Lower leg skin (tissue), 4 donors: ENCODE results near the gene SUGCT. TPM values are rescaled to one million over a fixed set of nuclear protein-coding genes. Genes with fewer than 3 reads are reported as not detected.

ENCODE experiments used
- DNase-seq, 2 donors: peaks; one replicate each; pipeline ENCODE4 v3.0.0-alpha.2; 2019; ENCODE audit warnings: low spot score in 2 of 2
- H3K4me3 ChIP-seq: fragments of 200-600 bp; sonication (generic); 2 replicates; pipeline ENCODE4 v1.5.1; 2017; ENCODE audit warnings: mild to moderate bottlenecking, low read depth; ENCODE audit not compliant: poor library complexity, severe bottlenecking
- POLR2A ChIP-seq, 2 donors: fragments of 450-650 bp; IDR thresholded peaks; one replicate each; pipeline ENCODE4 v1.6.1; 2016 to 2017; ENCODE audit warnings: antibody characterized with exemption in 2 of 2, mild to moderate bottlenecking in 1 of 2, moderate library complexity in 1 of 2
- WGBS, 2 donors: methylation state at CpG; one replicate each; pipeline ENCODE4 v1.1.5; 2018; 5-methylcytosine and 5-hydroxymethylcytosine counted together
- intact Hi-C: fragments of 100-400 bp; cut with DNase I; formaldehyde crosslinking; loops from one replicate; pipeline ENCODE4 v1.15.0; 2023; ENCODE audit warnings: low total_unique reads
- total RNA-seq, 4 donors: library from RNA; depleted of rRNA; stranded (reverse); fragments of >200 nt; gene quantifications; one replicate each; pipeline ENCODE4 v1.1.0, GENCODE V29; 2016
- TF ChIP-seq, protein P1 (sequence below), 3 donors: fragments of 450-650 bp; IDR thresholded peaks; one replicate each; pipeline ENCODE4 v1.5.1; 2016; ENCODE audit warnings: antibody characterized with exemption in 3 of 3, mild to moderate bottlenecking in 3 of 3, moderate library complexity in 2 of 3

SUGCT gene
- total RNA-seq, 4 donors from 2014 or later = 0.49 to 1.6 (median 0.59) TPM; not detected in 1

DNA sequence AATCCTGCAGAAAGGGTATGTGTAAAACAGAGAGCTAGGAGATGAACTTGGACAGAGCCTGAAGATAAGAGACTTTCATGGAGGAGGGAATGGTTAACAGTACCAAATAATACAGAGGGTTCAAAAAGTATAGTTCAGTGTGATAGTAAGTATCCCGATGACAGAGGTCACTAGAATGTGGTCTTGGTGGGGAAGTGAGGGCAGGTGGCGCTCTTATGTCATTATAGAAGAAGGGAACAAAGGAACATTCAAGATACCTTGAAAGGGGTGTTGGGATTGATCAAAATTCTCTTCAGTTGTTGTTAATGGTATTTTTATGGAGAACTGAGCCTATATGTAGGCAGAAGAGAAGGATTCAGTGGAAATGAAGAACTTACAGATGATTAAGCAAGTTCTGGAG, 312.5 kb downstream of the SUGCT start:
- no peak for DNase-seq
- intact Hi-C loops = no loop called here
- H3K4me3 ChIP-seq = no peak overlapping the region
- no peak for TF ChIP-seq POLR2A (IDR thresholded peaks at IDR 0.05)
- TF ChIP-seq, protein P1, sequence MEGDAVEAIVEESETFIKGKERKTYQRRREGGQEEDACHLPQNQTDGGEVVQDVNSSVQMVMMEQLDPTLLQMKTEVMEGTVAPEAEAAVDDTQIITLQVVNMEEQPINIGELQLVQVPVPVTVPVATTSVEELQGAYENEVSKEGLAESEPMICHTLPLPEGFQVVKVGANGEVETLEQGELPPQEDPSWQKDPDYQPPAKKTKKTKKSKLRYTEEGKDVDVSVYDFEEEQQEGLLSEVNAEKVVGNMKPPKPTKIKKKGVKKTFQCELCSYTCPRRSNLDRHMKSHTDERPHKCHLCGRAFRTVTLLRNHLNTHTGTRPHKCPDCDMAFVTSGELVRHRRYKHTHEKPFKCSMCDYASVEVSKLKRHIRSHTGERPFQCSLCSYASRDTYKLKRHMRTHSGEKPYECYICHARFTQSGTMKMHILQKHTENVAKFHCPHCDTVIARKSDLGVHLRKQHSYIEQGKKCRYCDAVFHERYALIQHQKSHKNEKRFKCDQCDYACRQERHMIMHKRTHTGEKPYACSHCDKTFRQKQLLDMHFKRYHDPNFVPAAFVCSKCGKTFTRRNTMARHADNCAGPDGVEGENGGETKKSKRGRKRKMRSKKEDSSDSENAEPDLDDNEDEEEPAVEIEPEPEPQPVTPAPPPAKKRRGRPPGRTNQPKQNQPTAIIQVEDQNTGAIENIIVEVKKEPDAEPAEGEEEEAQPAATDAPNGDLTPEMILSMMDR (IDR thresholded peaks at IDR 0.05) = no peak
- WGBS, 2 donors = 78 to 89% methylated on average over 2 of the region's 2 CpGs

DNA sequence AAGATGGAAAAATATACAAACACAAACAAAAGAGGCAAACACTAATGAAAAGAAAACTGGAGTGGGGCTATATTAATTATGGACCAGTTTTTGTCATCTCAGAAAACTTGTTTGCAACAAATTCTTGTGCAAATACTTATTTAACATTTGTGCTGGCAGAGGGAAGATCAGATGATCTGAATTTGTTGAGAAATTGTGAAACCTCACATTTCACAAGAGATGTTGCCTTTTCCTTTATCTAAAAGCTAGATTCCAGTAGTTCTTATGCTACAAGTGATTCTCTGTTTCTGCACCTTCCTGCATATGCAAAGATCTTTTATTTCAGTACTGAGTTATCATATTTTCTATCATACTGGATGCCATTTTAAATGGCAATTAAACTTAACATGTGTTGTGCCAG, 320.7 kb downstream of the SUGCT start:
- no peak overlapping the region for H3K4me3 ChIP-seq
- intact Hi-C loops = no loop called here
- no peak for DNase-seq
- TF ChIP-seq, protein P1 (IDR thresholded peaks at IDR 0.05) = no peak
- TF ChIP-seq POLR2A (IDR thresholded peaks at IDR 0.05) = no peak

DNA sequence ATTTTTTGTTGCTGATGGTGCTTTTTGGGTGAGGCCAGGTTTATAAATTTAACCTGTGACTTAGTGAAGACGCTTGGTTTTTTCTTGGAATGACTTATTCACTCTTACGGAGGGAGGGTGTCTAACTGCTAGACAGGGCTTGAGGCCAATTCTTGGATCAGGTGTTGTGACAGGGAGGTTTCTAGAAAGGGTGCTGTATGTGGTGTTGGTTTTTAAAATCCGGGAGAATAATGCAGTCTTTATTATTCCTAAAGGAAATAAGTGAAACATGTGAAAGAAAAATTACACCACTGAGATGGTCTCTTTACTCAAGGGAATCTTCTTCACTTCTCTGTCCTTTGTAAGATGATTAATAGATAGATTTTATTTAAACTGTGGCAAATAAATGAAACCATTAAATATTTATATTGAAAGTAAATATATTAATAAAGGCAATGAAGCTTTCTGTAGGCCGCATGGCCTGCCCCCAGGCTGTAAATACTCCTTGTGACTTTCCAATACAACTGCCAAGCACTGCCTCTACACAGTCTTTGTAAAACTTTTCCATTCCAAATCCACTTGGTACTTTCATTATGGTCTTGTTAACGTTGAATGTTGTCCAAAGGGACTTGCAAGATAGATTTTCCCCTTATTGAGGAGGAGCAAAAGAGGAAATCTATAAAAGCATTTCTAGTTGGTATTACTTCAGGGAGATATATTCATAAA, 323.1 kb downstream of the SUGCT start:
- no peak for DNase-seq
- TF ChIP-seq, protein P1 (IDR thresholded peaks at IDR 0.05) = no peak
- TF ChIP-seq POLR2A (IDR thresholded peaks at IDR 0.05) = no peak
- 71 to 73% methylated on average over 5 of the region's 5 CpGs for WGBS, 2 donors
- H3K4me3 ChIP-seq = no peak overlapping the region
- intact Hi-C loops = no loop called here

DNA sequence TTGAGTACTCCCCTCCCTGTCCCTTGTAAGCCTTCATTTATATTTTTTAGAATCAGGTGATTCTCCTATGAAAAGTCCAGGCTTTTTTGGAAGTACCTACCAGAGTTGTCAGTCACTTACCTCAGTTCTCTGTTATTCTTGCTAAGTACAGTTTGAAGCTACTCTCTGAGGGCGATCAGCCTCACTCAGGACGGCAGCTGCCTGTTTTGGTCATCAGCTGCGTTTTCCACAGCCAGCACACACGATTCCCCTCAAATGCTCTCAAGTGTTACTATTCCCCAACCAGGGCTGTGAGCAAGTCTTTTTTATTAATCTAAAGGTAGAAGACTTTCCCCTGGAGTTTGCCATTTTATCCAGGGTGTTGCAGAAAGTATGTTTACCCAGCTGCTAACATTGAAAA, 328.6 kb downstream of the SUGCT start:
- DNase-seq = no peak
- TF ChIP-seq, protein P1 (IDR thresholded peaks at IDR 0.05) = no peak
- no peak for TF ChIP-seq POLR2A (IDR thresholded peaks at IDR 0.05)
- intact Hi-C loops = no loop called here
- WGBS, 2 donors = 76 to 79% methylated on average over 4 of the region's 4 CpGs
- no peak overlapping the region for H3K4me3 ChIP-seq

DNA sequence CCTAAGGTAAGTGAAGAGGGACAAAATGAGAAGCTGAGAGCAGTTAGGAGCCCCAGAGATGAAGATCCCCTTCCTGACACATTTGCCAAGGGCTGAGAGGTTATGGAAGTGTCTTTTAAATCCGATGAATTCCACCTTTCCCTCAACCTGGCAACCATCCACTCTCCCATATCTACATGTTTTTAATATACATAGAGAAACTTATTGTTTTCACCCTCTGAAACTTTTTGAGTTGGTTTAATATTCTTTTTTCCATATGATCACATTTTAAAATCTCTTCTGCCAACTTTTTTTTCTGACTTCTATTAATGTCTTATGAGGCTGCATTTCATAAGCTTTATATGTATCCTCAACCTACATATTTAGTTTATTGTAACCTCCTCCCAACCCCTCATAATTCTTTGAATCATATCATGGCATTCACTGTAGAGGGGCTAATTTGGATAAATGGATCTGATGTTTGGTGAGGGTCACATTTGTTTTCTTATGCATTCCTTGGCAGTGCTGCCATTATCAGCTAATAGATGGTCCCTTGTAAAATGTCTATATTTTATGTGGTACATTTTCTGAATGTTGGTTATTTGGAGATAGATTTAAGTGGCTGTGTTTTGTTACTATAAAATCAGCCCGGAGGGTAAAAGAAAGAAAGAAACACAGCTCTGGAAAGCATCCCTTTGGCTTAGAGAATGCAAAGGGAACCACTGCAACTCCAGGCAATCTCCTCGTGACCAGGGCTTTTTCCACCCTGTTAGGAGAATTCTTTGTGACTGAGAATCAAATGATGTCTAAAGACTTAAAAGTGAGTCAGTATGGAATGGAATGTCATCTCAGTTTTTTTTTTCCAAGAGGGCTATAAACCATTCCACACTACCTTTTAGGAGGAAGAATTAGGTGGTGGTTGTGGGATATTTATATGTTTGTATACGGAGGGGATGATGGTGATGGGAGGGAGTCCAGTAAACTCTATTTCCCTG, 334.4 kb downstream of the SUGCT start:
- H3K4me3 ChIP-seq = no peak overlapping the region
- intact Hi-C loops = no loop called here
- TF ChIP-seq, protein P1 (IDR thresholded peaks at IDR 0.05) = no peak
- no peak for TF ChIP-seq POLR2A (IDR thresholded peaks at IDR 0.05)
- no peak for DNase-seq
- 64 to 74% methylated on average over 4 of the region's 4 CpGs for WGBS, 2 donors
